SK-N-SH (cell line): Measurements from ENCODE around the gene PLAGL1.

Source experiments
- CHD2 ChIP-seq: fragments of 150-350 bp; IDR thresholded peaks from 2 replicates; pipeline ENCODE4 v1.6.1; 2018; ENCODE audit warnings: low read length; ENCODE audit not compliant: partially characterized antibody
- EP300 ChIP-seq, 2 experiments: IDR thresholded peaks; 2 replicates each; pipeline versions ENCODE4 v1.4.0 to v1.6.1; 2012; ENCODE audit warnings: borderline replicate concordance in 1 of 2, low read depth in 1 of 2, low read length in 1 of 2
- EZH2phosphoT487 ChIP-seq: fragments of 200-600 bp; sonication (generic); IDR thresholded peaks from 2 replicates; pipeline ENCODE4 v1.6.1; 2017; ENCODE audit warnings: low read depth, mixed run types, mild to moderate bottlenecking, antibody characterized with exemption, moderate library complexity, borderline replicate concordance
- GABPA ChIP-seq: IDR thresholded peaks from 2 replicates; pipeline ENCODE4 v1.4.0; 2012; ENCODE audit warnings: low read depth, mild to moderate bottlenecking
- POLR2AphosphoS5 ChIP-seq: IDR thresholded peaks from 2 replicates; pipeline ENCODE4 v1.6.1; 2012; ENCODE audit warnings: low read depth, low read length
- TCF12 ChIP-seq: IDR thresholded peaks from 2 replicates; pipeline ENCODE4 v1.4.0; 2012
- TF ChIP-seq, protein P1 (sequence below): fragments of 200-600 bp; sonication (generic); IDR thresholded peaks from 2 replicates; pipeline ENCODE4 v1.6.1; 2017; ENCODE audit warnings: antibody characterized with exemption, mild to moderate bottlenecking, moderate library complexity
- TF ChIP-seq, protein P2 (sequence below): IDR thresholded peaks from 2 replicates; pipeline ENCODE4 v1.6.1; 2012; ENCODE audit warnings: mild to moderate bottlenecking, low read depth, low read length, moderate library complexity
- TF ChIP-seq, protein P3 (sequence below): IDR thresholded peaks from 2 replicates; pipeline ENCODE4 v1.4.0; 2012; ENCODE audit warnings: low read depth

DNA sequence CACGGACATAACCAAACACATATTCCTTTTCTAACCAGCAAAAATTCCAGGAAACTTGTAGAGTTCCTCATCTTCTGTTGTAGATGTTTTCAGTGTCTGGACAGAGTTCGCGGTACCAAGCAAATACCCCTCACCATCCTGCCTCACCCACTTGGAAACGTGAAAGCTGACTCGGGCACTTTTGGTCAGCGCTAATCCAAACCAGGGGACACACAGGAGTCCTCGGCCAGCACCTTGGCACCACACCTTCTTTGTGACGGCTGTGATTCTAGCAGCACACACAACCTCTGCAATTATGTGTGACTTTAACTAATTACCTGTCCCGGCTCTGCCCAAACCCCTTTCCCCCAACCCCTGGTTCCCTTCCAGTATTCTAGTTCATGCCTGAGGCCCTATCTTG, 58.1 kb downstream of the PLAGL1 start:
- TF ChIP-seq CHD2, result no peak
- TF ChIP-seq TCF12, result no peak
- TF ChIP-seq GABPA, result no peak
- TF ChIP-seq, protein P1, sequence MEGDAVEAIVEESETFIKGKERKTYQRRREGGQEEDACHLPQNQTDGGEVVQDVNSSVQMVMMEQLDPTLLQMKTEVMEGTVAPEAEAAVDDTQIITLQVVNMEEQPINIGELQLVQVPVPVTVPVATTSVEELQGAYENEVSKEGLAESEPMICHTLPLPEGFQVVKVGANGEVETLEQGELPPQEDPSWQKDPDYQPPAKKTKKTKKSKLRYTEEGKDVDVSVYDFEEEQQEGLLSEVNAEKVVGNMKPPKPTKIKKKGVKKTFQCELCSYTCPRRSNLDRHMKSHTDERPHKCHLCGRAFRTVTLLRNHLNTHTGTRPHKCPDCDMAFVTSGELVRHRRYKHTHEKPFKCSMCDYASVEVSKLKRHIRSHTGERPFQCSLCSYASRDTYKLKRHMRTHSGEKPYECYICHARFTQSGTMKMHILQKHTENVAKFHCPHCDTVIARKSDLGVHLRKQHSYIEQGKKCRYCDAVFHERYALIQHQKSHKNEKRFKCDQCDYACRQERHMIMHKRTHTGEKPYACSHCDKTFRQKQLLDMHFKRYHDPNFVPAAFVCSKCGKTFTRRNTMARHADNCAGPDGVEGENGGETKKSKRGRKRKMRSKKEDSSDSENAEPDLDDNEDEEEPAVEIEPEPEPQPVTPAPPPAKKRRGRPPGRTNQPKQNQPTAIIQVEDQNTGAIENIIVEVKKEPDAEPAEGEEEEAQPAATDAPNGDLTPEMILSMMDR, result no peak
- no peak for TF ChIP-seq EP300 (IDR thresholded peaks at IDR 0.05; ENCODE audit: borderline replicate concordance in 1 of 2, low read depth in 1 of 2, low read length in 1 of 2)
- TF ChIP-seq, protein P2, sequence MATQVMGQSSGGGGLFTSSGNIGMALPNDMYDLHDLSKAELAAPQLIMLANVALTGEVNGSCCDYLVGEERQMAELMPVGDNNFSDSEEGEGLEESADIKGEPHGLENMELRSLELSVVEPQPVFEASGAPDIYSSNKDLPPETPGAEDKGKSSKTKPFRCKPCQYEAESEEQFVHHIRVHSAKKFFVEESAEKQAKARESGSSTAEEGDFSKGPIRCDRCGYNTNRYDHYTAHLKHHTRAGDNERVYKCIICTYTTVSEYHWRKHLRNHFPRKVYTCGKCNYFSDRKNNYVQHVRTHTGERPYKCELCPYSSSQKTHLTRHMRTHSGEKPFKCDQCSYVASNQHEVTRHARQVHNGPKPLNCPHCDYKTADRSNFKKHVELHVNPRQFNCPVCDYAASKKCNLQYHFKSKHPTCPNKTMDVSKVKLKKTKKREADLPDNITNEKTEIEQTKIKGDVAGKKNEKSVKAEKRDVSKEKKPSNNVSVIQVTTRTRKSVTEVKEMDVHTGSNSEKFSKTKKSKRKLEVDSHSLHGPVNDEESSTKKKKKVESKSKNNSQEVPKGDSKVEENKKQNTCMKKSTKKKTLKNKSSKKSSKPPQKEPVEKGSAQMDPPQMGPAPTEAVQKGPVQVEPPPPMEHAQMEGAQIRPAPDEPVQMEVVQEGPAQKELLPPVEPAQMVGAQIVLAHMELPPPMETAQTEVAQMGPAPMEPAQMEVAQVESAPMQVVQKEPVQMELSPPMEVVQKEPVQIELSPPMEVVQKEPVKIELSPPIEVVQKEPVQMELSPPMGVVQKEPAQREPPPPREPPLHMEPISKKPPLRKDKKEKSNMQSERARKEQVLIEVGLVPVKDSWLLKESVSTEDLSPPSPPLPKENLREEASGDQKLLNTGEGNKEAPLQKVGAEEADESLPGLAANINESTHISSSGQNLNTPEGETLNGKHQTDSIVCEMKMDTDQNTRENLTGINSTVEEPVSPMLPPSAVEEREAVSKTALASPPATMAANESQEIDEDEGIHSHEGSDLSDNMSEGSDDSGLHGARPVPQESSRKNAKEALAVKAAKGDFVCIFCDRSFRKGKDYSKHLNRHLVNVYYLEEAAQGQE, result no peak
- no peak for TF ChIP-seq EZH2phosphoT487
- no peak for TF ChIP-seq POLR2AphosphoS5
- TF ChIP-seq, protein P3, sequence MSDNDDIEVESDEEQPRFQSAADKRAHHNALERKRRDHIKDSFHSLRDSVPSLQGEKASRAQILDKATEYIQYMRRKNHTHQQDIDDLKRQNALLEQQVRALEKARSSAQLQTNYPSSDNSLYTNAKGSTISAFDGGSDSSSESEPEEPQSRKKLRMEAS, result no peak
